GM23338 (cell line): Measurements from ENCODE around the gene DPEP3. TPM values are rescaled to one million over a fixed set of nuclear protein-coding genes. Genes with fewer than 3 reads are reported as not detected.

Experiments
- ATAC-seq: fragments of 200-7000 bp; cut with Tn5 transposase; 3 replicates; pipeline ENCODE4 v1.9.1; 2020
- DNase-seq: peaks from one replicate; pipeline ENCODE4 v3.0.0-alpha.2; 2015; ENCODE audit warnings: low spot score
- H2AFZ ChIP-seq: fragments of 200-600 bp; sonication (generic); 2 replicates; pipeline ENCODE4 v1.8.0; 2016; ENCODE audit warnings: antibody characterized with exemption, mild to moderate bottlenecking, moderate library complexity
- H3F3A ChIP-seq: fragments of 200-600 bp; sonication (generic); replicated peaks from 2 replicates; pipeline ENCODE4 v1.8.0; 2017; ENCODE audit warnings: antibody characterized with exemption, mixed run types, low read depth
- H3K27ac ChIP-seq: fragments of 200-600 bp; sonication (generic); 2 replicates; pipeline ENCODE4 v1.6.1; 2016; ENCODE audit warnings: low read depth
- H3K27me3 ChIP-seq: fragments of 200-600 bp; sonication (generic); 2 replicates; pipeline ENCODE4 v1.8.0; 2016; ENCODE audit warnings: mild to moderate bottlenecking, mixed run types, moderate library complexity; ENCODE audit not compliant: insufficient read depth
- H3K36me3 ChIP-seq: fragments of 200-600 bp; sonication (generic); 2 replicates; pipeline ENCODE4 v1.8.0; 2016; ENCODE audit warnings: mild to moderate bottlenecking; ENCODE audit not compliant: insufficient read depth
- H3K4me1 ChIP-seq: fragments of 200-600 bp; sonication (generic); 2 replicates; pipeline ENCODE4 v1.8.0; 2016; ENCODE audit warnings: mild to moderate bottlenecking, moderate library complexity; ENCODE audit not compliant: insufficient read depth
- H3K4me2 ChIP-seq: fragments of 200-600 bp; sonication (generic); 2 replicates; pipeline ENCODE4 v1.7.1; 2017; ENCODE audit warnings: mixed run types
- H3K4me3 ChIP-seq: fragments of 200-600 bp; sonication (generic); 2 replicates; pipeline ENCODE4 v1.6.1; 2016; ENCODE audit warnings: mixed run types
- H3K79me2 ChIP-seq: fragments of 200-600 bp; sonication (generic); replicated peaks from 2 replicates; pipeline ENCODE4 v1.8.0; 2017; ENCODE audit warnings: mild to moderate bottlenecking; ENCODE audit not compliant: insufficient read depth
- H3K9me2 ChIP-seq: fragments of 200-600 bp; sonication (generic); 2 replicates; pipeline ENCODE4 v1.8.0; 2017; ENCODE audit not compliant: insufficient read depth
- H4K20me1 ChIP-seq: fragments of 200-600 bp; sonication (generic); replicated peaks from 2 replicates; pipeline ENCODE4 v1.8.0; 2017; ENCODE audit warnings: mild to moderate bottlenecking; ENCODE audit not compliant: insufficient read depth
- H3K27ac Mint-ChIP-seq: 2 replicates; pipeline ENCODE4 v1.8.0; 2020; ENCODE audit warnings: inconsistent platforms, mild to moderate bottlenecking, moderate library complexity, mixed read lengths
- H3K27me3 Mint-ChIP-seq: 3 replicates; pipeline ENCODE4 v1.8.0; 2022; ENCODE audit warnings: low read depth, mild to moderate bottlenecking, moderate library complexity, mixed read lengths, inconsistent platforms; ENCODE audit not compliant: insufficient read depth, poor library complexity
- H3K36me3 Mint-ChIP-seq: 3 replicates; pipeline ENCODE4 v1.8.0; 2021; ENCODE audit warnings: low read depth, mild to moderate bottlenecking, inconsistent platforms, moderate library complexity, mixed read lengths
- H3K4me1 Mint-ChIP-seq: 3 replicates; pipeline ENCODE4 v1.8.0; 2020; ENCODE audit warnings: mild to moderate bottlenecking, inconsistent platforms, mixed read lengths
- H3K4me3 Mint-ChIP-seq: 3 replicates; pipeline ENCODE4 v1.8.0; 2021; ENCODE audit warnings: moderate library complexity, mild to moderate bottlenecking, inconsistent platforms, mixed read lengths
- H3K9me3 Mint-ChIP-seq: 3 replicates; pipeline ENCODE4 v1.8.0; 2020; ENCODE audit warnings: moderate library complexity, mild to moderate bottlenecking, inconsistent platforms, mixed read lengths
- CREB1 ChIP-seq: fragments of 250-450 bp; sonication (Bioruptor Pico); IDR thresholded peaks from 2 replicates; pipeline ENCODE4 v1.5.0; 2020; ENCODE audit warnings: low read depth, mild to moderate bottlenecking, moderate library complexity
- EZH2 ChIP-seq: fragments of 200-600 bp; sonication (generic); IDR thresholded peaks from one replicate; pipeline ENCODE4 v1.8.0; 2017; ENCODE audit warnings: antibody characterized with exemption, mild to moderate bottlenecking, low read depth; ENCODE audit not compliant: unreplicated experiment
- EZH2phosphoT487 ChIP-seq: fragments of 200-600 bp; sonication (generic); IDR thresholded peaks from one replicate; pipeline ENCODE4 v1.8.1; 2018; ENCODE audit warnings: antibody characterized with exemption; ENCODE audit not compliant: unreplicated experiment
- JUNB ChIP-seq: IDR thresholded peaks from one replicate; pipeline ENCODE4 v1.6.1; 2016; ENCODE audit warnings: antibody characterized with exemption; ENCODE audit not compliant: unreplicated experiment
- NANOG ChIP-seq: IDR thresholded peaks from 2 replicates; pipeline ENCODE4 v1.6.1; 2016; ENCODE audit warnings: antibody characterized with exemption, borderline replicate concordance
- POLR2AphosphoS5 ChIP-seq: IDR thresholded peaks from 2 replicates; pipeline ENCODE4 v1.6.1; 2016; ENCODE audit warnings: antibody characterized with exemption, low read depth
- STAT1 ChIP-seq: IDR thresholded peaks from one replicate; pipeline ENCODE4 v1.6.1; 2016; ENCODE audit warnings: antibody characterized with exemption; ENCODE audit not compliant: unreplicated experiment
- ZNF114 ChIP-seq: fragments of 250-450 bp; sonication (Bioruptor Pico); IDR thresholded peaks from 2 replicates; pipeline ENCODE4 v1.5.0; 2020; ENCODE audit warnings: mild to moderate bottlenecking, moderate library complexity
- ZNF331 ChIP-seq: fragments of 250-450 bp; sonication (Bioruptor Pico); IDR thresholded peaks from 2 replicates; pipeline ENCODE4 v1.5.0; 2020; ENCODE audit warnings: low read depth, mild to moderate bottlenecking, moderate library complexity
- polyA plus RNA-seq: library from polyadenylated mRNA; unstranded; fragments of >200 nt; fragmentation: Nextera tagmentation; extraction: Ambion mirVana; gene quantifications from 2 replicates; pipeline ENCODE4 v1.2.1, GENCODE V29; 2016
- total RNA-seq: library from RNA; depleted of rRNA; stranded (reverse); fragments of >200 nt; shearing (Covaris generic); gene quantifications from 2 replicates; pipeline ENCODE4 v1.2.3, GENCODE V29; 2014
- TF ChIP-seq, protein P1 (sequence below): fragments of 250-450 bp; sonication (Bioruptor Pico); IDR thresholded peaks from 2 replicates; pipeline ENCODE4 v1.5.0; 2020; ENCODE audit warnings: mild to moderate bottlenecking, moderate library complexity
- TF ChIP-seq, protein P2 (sequence below): IDR thresholded peaks from one replicate; pipeline ENCODE4 v1.6.1; 2018; ENCODE audit warnings: antibody characterized with exemption; ENCODE audit not compliant: unreplicated experiment
- TF ChIP-seq, protein P3 (sequence below): IDR thresholded peaks from 2 replicates; pipeline ENCODE4 v1.6.1; 2016; ENCODE audit warnings: antibody characterized with exemption

DPEP3 gene
- total and polyA plus RNA-seq, 2 experiments from 2014 or later = 8.8 to 18.4 TPM

DNA sequence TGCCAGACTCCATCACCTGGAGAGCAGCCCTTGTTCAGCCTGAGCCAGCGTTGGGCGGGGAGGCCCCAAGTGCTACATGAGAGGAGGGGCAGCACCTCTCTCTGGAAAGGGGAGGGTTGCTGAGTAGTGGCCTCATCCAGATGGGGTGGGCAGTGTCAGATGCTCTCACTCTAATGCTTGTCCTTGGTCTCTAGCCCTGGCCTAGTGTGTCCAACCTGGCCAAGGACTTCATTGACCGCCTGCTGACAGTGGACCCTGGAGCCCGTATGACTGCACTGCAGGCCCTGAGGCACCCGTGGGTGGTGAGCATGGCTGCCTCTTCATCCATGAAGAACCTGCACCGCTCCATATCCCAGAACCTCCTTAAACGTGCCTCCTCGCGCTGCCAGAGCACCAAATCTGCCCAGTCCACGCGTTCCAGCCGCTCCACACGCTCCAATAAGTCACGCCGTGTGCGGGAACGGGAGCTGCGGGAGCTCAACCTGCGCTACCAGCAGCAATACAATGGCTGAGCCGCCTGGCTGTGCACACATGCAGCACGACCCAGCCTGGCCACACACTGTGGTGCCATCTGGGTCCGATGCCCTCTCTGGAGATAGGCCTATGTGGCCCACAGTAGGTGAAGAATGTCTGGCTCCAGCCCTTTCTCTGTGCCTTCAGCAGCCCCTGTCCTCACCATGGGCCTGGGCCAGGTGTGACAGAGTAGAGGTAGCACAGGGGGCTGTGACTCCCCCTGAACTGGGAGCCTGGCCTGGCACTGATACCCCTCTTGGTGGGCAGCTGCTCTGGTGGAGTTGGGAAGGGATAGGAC is 53.0 kb downstream of the DPEP3 start:
- H3K36me3 ChIP-seq = no peaks in the 10 kb centered on the region
- no peaks in the 10 kb centered on the region for H3K27me3 ChIP-seq
- H3K79me2 ChIP-seq = no peaks in the 10 kb centered on the region
- TF ChIP-seq, protein P1, sequence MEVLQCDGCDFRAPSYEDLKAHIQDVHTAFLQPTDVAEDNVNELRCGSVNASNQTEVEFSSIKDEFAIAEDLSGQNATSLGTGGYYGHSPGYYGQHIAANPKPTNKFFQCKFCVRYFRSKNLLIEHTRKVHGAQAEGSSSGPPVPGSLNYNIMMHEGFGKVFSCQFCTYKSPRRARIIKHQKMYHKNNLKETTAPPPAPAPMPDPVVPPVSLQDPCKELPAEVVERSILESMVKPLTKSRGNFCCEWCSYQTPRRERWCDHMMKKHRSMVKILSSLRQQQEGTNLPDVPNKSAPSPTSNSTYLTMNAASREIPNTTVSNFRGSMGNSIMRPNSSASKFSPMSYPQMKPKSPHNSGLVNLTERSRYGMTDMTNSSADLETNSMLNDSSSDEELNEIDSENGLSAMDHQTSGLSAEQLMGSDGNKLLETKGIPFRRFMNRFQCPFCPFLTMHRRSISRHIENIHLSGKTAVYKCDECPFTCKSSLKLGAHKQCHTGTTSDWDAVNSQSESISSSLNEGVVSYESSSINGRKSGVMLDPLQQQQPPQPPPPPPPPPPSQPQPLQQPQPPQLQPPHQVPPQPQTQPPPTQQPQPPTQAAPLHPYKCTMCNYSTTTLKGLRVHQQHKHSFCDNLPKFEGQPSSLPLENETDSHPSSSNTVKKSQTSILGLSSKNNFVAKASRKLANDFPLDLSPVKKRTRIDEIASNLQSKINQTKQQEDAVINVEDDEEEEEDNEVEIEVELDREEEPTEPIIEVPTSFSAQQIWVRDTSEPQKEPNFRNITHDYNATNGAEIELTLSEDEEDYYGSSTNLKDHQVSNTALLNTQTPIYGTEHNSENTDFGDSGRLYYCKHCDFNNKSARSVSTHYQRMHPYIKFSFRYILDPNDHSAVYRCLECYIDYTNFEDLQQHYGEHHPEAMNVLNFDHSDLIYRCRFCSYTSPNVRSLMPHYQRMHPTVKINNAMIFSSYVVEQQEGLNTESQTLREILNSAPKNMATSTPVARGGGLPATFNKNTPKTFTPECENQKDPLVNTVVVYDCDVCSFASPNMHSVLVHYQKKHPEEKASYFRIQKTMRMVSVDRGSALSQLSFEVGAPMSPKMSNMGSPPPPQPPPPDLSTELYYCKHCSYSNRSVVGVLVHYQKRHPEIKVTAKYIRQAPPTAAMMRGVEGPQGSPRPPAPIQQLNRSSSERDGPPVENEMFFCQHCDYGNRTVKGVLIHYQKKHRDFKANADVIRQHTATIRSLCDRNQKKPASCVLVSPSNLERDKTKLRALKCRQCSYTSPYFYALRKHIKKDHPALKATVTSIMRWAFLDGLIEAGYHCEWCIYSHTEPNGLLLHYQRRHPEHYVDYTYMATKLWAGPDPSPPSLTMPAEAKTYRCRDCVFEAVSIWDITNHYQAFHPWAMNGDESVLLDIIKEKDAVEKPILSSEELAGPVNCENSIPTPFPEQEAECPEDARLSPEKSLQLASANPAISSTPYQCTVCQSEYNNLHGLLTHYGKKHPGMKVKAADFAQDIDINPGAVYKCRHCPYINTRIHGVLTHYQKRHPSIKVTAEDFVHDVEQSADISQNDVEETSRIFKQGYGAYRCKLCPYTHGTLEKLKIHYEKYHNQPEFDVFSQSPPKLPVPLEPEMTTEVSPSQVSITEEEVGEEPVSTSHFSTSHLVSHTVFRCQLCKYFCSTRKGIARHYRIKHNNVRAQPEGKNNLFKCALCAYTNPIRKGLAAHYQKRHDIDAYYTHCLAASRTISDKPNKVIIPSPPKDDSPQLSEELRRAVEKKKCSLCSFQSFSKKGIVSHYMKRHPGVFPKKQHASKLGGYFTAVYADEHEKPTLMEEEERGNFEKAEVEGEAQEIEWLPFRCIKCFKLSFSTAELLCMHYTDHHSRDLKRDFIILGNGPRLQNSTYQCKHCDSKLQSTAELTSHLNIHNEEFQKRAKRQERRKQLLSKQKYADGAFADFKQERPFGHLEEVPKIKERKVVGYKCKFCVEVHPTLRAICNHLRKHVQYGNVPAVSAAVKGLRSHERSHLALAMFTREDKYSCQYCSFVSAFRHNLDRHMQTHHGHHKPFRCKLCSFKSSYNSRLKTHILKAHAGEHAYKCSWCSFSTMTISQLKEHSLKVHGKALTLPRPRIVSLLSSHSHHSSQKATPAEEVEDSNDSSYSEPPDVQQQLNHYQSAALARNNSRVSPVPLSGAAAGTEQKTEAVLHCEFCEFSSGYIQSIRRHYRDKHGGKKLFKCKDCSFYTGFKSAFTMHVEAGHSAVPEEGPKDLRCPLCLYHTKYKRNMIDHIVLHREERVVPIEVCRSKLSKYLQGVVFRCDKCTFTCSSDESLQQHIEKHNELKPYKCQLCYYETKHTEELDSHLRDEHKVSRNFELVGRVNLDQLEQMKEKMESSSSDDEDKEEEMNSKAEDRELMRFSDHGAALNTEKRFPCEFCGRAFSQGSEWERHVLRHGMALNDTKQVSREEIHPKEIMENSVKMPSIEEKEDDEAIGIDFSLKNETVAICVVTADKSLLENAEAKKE = no peak
- TF ChIP-seq POLR2AphosphoS5 (no peak), NANOG (no peak), CREB1 (CRISPR knock-in tag) (no peak), EZH2phosphoT487 (no peak), EZH2 (no peak), ZNF114 (CRISPR knock-in tag) (no peak), STAT1 (no peak), JUNB (no peak), ZNF331 (CRISPR knock-in tag) (no peak)
- TF ChIP-seq, protein P2, sequence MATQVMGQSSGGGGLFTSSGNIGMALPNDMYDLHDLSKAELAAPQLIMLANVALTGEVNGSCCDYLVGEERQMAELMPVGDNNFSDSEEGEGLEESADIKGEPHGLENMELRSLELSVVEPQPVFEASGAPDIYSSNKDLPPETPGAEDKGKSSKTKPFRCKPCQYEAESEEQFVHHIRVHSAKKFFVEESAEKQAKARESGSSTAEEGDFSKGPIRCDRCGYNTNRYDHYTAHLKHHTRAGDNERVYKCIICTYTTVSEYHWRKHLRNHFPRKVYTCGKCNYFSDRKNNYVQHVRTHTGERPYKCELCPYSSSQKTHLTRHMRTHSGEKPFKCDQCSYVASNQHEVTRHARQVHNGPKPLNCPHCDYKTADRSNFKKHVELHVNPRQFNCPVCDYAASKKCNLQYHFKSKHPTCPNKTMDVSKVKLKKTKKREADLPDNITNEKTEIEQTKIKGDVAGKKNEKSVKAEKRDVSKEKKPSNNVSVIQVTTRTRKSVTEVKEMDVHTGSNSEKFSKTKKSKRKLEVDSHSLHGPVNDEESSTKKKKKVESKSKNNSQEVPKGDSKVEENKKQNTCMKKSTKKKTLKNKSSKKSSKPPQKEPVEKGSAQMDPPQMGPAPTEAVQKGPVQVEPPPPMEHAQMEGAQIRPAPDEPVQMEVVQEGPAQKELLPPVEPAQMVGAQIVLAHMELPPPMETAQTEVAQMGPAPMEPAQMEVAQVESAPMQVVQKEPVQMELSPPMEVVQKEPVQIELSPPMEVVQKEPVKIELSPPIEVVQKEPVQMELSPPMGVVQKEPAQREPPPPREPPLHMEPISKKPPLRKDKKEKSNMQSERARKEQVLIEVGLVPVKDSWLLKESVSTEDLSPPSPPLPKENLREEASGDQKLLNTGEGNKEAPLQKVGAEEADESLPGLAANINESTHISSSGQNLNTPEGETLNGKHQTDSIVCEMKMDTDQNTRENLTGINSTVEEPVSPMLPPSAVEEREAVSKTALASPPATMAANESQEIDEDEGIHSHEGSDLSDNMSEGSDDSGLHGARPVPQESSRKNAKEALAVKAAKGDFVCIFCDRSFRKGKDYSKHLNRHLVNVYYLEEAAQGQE = no peak
- TF ChIP-seq, protein P3, sequence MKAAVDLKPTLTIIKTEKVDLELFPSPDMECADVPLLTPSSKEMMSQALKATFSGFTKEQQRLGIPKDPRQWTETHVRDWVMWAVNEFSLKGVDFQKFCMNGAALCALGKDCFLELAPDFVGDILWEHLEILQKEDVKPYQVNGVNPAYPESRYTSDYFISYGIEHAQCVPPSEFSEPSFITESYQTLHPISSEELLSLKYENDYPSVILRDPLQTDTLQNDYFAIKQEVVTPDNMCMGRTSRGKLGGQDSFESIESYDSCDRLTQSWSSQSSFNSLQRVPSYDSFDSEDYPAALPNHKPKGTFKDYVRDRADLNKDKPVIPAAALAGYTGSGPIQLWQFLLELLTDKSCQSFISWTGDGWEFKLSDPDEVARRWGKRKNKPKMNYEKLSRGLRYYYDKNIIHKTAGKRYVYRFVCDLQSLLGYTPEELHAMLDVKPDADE = no peak
- H2AFZ ChIP-seq = no peak overlapping the region
- Mint-ChIP-seq H3K27me3 (peaks cover 14% of the 10 kb centered on the region), H3K9me3 (no peaks in the 10 kb centered on the region), H3K27ac (no peak overlapping the region), H3K4me3 (no peak overlapping the region), H3K4me1 (peaks cover 13% of the 10 kb centered on the region), H3K36me3 (peaks cover 5% of the 10 kb centered on the region; the same call in 1 of the 3 replicates)
- H4K20me1 ChIP-seq = no peaks in the 10 kb centered on the region; the same call in none of the 2 replicates
- H3F3A ChIP-seq = 0 out of 2 replicates have a peak, but pooled peaks cover 6% of the 10 kb centered on the region
- H3K9me2 ChIP-seq = no peaks in the 10 kb centered on the region
- ATAC-seq (no peak), DNase-seq (no peak)
- H3K4me2 ChIP-seq = no peak overlapping the region
- no peak overlapping the region for H3K4me3 ChIP-seq
- no peak overlapping the region for H3K27ac ChIP-seq
- peaks cover 6% of the 10 kb centered on the region; the same call in 1 of the 2 replicates for H3K4me1 ChIP-seq
